Ramos (cell line): ENCODE measurements around the gene TIMMDC1.
"Not testable (repeated sequence)": the region's sequence is repeated elsewhere in the genome, so short reads cannot be mapped to it uniquely, and the experiment has no call there.

ENCODE experiments used
- in situ Hi-C: fragments of 300-500 bp; cut with MboI; formaldehyde crosslinking; loops from one replicate; pipeline ENCODE4 v1.14.3; 2022; ENCODE audit warnings: low sequenced_read_pairs; ENCODE audit not compliant: unreplicated experiment

Gene TIMMDC1

DNA sequence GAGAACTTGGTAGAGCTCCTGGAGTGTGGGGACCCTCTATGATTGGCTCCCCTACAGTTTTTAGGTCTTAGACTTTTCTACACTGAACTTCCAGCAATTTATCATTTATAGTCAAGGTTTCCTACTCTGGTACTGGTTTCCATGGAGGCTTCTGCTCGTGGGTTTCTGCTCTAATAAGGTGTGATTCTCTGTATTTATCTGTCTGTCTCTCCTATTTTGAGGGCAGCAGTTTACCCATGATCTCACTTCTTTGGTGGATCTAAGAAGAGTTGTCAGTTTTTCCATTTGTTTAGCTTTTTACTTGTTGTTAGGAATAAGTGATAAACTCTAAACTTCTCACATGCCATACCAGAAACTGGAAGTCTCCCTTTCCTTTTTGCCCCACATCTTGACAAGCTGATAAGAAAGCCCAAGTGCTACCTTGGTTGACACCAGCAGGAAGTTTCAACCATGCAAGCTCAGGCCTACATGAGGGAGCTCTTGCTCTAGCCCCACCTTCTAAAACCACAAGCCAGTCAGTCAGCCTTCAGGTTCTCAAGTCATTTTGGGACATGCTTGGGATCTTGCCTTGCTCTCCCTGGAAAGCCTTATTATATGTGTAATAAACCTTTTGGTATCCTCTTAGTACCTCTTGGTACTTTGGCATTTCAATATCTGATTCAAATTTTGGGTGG is 10.0 kb downstream of the TIMMDC1 start:
- in situ Hi-C loops = no loop called here

- in situ Hi-C loops = no loop called here
Measured at GRCh38 chr3:119510690-119511089, 12.3 kb downstream of the TIMMDC1 start.

- in situ Hi-C loops = no loop called here
Measured at GRCh38 chr3:119514637-119515036, 16.3 kb downstream of the TIMMDC1 start.

- in situ Hi-C loops = no loop called here
Measured at GRCh38 chr3:119517112-119517511, 18.8 kb downstream of the TIMMDC1 start.

DNA sequence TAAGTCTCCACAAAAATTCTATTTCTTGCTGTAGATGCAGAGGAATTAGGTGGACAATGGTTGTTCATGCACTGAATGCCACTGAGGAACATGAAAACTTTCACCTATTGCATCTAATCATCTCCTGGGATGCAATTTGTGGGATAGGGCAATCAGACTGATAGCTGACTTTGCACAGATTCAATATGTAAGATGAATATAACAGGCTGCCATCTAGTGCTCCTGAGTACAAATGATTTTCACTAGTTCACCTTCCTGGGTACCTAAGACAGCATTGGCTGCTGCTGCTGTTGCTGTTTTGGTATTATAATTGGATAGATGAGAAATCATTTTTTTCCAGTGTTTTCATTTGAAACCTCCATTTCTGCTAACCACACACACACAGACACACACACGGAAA is 19.7 kb downstream of the TIMMDC1 start:
- in situ Hi-C loops = no loop called here

- in situ Hi-C loops = no loop called here
Measured at GRCh38 chr3:119524931-119525662, 26.8 kb downstream of the TIMMDC1 start.

- in situ Hi-C loops = no loop called here
Measured at GRCh38 chr3:119527714-119528113, 29.4 kb downstream of the TIMMDC1 start.

DNA sequence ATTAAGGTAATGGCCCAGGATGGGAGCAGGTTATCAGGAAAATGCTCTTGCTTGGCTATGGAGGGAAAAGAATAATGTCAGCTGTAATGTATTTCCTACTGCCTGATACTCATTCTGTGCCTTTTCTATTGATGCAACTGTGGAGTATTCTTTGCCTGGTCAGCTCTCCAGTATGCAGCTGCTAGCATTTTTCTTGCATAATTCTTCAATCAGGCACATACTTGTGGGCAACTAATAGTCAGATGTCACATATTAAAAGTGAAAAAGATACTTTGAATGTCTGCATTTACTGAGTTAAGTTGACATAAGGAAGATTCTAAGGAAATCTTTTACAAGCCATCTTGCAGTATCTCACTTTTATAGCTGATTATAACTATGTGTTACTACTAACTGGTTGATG is 31.5 kb downstream of the TIMMDC1 start:
- in situ Hi-C loops = no loop called here

DNA sequence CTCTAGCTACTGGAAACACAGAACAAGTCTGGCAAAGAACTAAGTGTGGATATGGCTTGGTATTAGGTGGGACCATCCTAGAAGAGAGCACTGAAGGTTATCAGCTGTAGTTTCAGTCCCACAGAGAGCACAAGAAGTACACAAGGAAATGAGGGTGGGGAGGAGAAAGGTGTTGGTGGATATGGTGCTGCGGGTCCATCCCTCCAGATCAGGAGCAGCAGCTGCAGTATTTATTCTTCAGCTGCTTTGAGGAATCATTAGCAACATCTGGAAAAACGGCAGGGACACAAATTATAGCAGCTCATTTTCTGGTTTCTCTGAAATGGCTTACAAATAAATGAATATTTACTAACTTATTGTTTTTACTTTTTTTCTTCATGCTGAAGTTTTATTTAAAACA is 32.1 kb downstream of the TIMMDC1 start:
- in situ Hi-C loops = no loop called here

GRCh38 chr3:119531151-119531550 is 32.8 kb downstream of the TIMMDC1 start:
- in situ Hi-C loops = no loop called here

GRCh38 chr3:119534296-119534695 is 35.9 kb downstream of the TIMMDC1 start:
- in situ Hi-C loops = no loop called here

DNA sequence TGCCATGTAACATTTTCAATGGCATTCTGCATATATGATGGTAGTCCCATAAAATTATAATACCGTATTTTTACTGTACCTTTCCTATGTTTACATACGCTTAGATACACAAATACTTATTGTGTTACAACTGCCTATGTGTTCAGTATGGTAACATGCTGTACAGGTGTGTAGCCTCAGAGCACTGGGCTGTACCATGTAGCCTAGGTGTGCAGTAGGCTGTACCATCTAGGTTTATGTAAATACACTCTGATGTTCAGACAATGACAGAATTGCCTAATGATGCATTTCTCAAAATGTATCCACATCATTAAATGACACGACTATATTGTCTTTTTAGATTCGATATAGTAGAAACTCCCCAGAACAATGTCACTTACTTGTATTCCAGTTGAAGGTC is 38.4 kb downstream of the TIMMDC1 start:
- in situ Hi-C loops = no loop called here

GRCh38 chr3:119538772-119539171 is 40.4 kb downstream of the TIMMDC1 start:
- in situ Hi-C loops = no loop called here

DNA sequence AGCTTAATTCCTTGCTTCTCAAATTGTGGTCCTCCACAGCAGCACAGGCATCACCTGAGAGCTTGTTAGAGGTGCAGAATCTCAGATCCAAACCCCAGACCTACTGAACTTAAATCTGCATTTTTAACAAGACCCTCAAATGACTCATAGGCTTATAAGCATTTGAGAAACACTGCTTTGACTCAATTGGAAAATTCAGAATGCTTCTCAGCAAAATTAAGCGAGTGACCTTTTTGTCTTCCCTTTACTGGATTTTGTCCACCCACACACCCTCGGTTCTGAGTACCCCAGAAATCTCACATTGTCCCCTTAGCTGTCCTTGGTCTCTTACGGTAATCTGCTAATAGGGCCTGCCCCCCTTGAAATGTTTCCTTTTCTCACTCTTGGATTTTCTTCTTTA is 43.2 kb downstream of the TIMMDC1 start:
- in situ Hi-C loops = no loop called here

GRCh38 chr3:119542168-119542767 is 43.9 kb downstream of the TIMMDC1 start:
- in situ Hi-C loops = no loop called here

GRCh38 chr3:119543147-119543546 is 44.8 kb downstream of the TIMMDC1 start:
- in situ Hi-C loops = no loop called here

DNA sequence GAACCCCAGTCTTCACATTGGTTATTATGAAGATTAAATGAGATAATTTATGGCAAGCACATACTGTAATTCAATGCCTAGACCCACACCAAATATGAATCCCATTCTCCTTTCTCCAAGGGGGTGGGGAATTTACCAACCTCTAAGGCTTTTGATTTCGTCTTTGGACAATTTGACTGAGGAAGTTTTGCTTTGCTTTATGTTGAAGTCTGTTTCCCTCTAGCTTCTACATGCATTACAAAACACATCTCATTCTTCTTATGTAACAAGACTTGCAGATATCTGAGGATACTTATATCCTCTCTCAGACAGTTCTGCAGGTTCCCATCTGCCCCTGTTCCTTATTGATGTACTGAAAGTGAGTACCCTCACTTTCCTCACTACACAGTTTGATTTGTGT is 48.9 kb downstream of the TIMMDC1 start:
- in situ Hi-C loops = no loop called here

DNA sequence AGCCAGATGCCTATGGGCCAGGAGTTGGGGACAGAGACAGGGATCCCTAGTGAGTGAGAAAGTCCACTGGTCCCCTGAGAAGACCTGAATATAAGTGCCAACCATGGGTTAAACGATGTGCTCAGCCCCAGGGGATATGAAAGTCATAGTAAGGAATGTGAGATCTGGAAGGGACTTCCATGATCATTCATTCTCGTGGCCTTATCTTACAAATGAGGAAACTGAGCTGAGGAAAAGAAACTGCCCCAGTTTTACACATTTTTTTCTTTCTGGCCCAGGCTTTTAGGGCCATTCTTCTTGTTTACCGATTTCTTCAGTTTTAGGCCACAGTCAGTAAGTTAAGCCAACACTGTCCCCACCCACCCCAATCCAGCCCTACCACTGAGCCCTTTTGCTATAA is 50.0 kb downstream of the TIMMDC1 start:
- in situ Hi-C loops = no loop called here

- in situ Hi-C loops = no loop called here
Measured at GRCh38 chr3:119550192-119550910, 52.0 kb downstream of the TIMMDC1 start.

DNA sequence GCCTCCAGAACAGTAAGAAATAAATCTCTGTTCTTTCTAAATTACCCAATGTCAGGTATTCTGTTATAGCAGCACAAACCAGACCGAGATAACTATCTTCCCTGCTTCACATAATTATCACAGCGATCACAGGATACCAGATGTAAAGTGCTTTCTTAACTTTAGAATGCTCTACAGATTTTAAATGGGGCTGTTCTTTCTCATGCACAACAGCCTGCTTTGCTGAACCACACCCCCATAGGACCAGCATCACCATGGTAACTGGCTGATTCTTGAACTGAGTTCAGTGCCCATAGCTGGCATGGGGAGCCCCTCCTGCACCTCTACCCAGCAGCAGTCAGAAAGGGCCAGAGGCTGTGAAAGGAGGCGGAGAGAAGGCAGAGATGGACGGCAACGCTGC is 53.3 kb downstream of the TIMMDC1 start:
- in situ Hi-C loops = no loop called here

GRCh38 chr3:119552928-119553327 is 54.6 kb downstream of the TIMMDC1 start:
- in situ Hi-C loops = not testable (repeated sequence)
